Stomach (tissue), 9 donors: ENCODE data around the gene COL11A2. TPM values are rescaled to one million over a fixed set of nuclear protein-coding genes. Genes with fewer than 3 reads are reported as not detected.

Experiments used
- DNase-seq, 2 donors: peaks; one replicate each; pipeline versions ENCODE4 v3.0.0 to v3.0.0-alpha.2; 2013 to 2019
- H3K27ac ChIP-seq, 5 donors: fragments of 200-600 bp in 4 of 5; sonication (generic) in 4 of 5; one replicate each; pipeline ENCODE4 v1.5.1; 2013 to 2019; ENCODE audit warnings: mild to moderate bottlenecking in 1 of 5, moderate library complexity in 1 of 5
- H3K27me3 ChIP-seq, 3 donors: fragments of 200-600 bp; sonication (generic); one replicate each; pipeline ENCODE4 v1.5.1; 2017 to 2019; ENCODE audit warnings: mixed run types in 1 of 3
- H3K36me3 ChIP-seq, 4 donors: fragments of 200-600 bp; sonication (generic); 1 replicate in 3 of 4; 2 replicates in 1 of 4; pipeline ENCODE4 v1.5.1; 2016 to 2019
- H3K4me1 ChIP-seq, 4 donors: fragments of 200-600 bp; sonication (generic); one replicate each; pipeline ENCODE4 v1.5.1; 2016 to 2019
- H3K4me3 ChIP-seq, 4 donors: fragments of 200-600 bp; sonication (generic) in 3 of 4; one replicate each; pipeline ENCODE4 v1.5.1; 2016 to 2019; ENCODE audit warnings: mild to moderate bottlenecking in 1 of 4
- H3K9me3 ChIP-seq, 4 donors: fragments of 200-600 bp; sonication (generic); one replicate each; pipeline ENCODE4 v1.5.1; 2016 to 2019
- EP300 ChIP-seq: sonication (generic); formaldehyde crosslinking; IDR thresholded peaks from one replicate; pipeline ENCODE4 v1.6.1; 2017; ENCODE audit warnings: antibody characterized with exemption
- POLR2A ChIP-seq, 4 donors: fragments of 450-650 bp; IDR thresholded peaks; one replicate each; pipeline ENCODE4 v1.6.1; 2016; ENCODE audit warnings: antibody characterized with exemption in 4 of 4, control low read depth in 2 of 4, mild to moderate bottlenecking in 1 of 4, moderate library complexity in 1 of 4
- POLR2AphosphoS5 ChIP-seq, 3 donors: sonication (generic); formaldehyde crosslinking; IDR thresholded peaks; one replicate each; pipeline ENCODE4 v1.6.1; 2016; ENCODE audit warnings: antibody characterized with exemption in 3 of 3
- WGBS, 5 donors: extraction: QIAGEN DNeasy Blood & Tissue Kit in 3 of 5; methylation state at CpG; one replicate each; pipeline versions ENCODE4 v1.1.5 to v1.1.7; 2013 to 2018; 5-methylcytosine and 5-hydroxymethylcytosine counted together
- intact Hi-C: fragments of 100-400 bp; cut with DNase I; formaldehyde crosslinking; loops from one replicate; pipeline ENCODE4 v1.15.1; 2023; ENCODE audit warnings: low total_unique reads
- polyA plus RNA-seq, 3 donors: library from polyadenylated mRNA; stranded (reverse); fragments of 200-250 nt; gene quantifications; one replicate each; pipeline ENCODE4 v1.2.3, GENCODE V29; 2013
- total RNA-seq, 5 donors: library from RNA; depleted of rRNA; stranded (reverse); fragments of >200 nt; gene quantifications; one replicate each; pipeline versions ENCODE4 v1.1.0 to v1.2.3, GENCODE V29; 2014 to 2016
- TF ChIP-seq, protein P1 (sequence below), 7 experiments: fragments of 450-650 bp in 4 of 7; fragments of 200-600 bp in 3 of 7; sonication (generic) in 3 of 7; IDR thresholded peaks; one replicate each; pipeline ENCODE4 v1.5.1; 2016 to 2019; ENCODE audit warnings: antibody characterized with exemption in 7 of 7, control low read depth in 2 of 7, mild to moderate bottlenecking in 1 of 7
- donor health status: healthy with polysubstance abuse.
- donor health status: Bipolar disorder and iron deficiency.
- donor health status: healthy.

Gene COL11A2
- total and polyA plus RNA-seq, 8 donors: under 0.01 to 1.5 (median 0.87) TPM; not detected in 3

DNA sequence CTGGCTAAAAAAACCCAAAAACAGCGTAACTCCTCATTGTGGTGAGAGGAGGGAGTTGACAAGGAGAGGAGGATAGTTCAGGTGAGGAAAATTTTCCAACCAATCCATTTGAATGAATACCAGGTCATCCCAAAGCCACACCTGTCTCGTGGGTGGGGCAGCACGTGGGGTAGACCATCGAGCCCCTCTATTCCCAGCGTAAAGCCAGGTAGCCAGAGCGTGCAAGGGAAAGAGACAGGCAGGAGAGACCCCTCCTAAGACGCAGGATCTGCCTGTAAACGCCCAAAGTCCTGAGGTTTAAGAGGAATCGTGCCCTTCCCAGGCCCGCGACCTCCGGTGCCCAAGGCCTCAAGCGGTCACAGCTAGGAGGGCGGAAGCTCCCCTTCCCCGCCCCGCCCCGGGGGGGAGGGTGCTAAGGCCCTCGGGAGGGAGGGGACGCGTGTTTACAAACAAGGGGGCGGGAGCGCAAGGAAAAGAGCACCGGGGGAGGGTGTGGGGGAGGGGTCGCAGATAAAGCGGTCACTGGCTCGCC lies 7.5 kb upstream of the COL11A2 start:
- Histone ChIP-seq H3K27me3 (no peaks in the 10 kb centered on the region), H3K9me3 (no peaks in the 10 kb centered on the region), H3K4me1 (peaks cover 50 to 68% (median 66%) of the 10 kb centered on the region in 4 donors), H3K27ac (peak overlapping the region; percentile 94 to 98 (median 97)), H3K36me3 (peaks cover 42 to 57% (median 52%) of the 10 kb centered on the region in 4 donors), H3K4me3 (peak overlapping the region; percentile 77 to 94 (median 86))
- intact Hi-C loops: no loop called here
- 1 to 2% (median 1%) methylated on average over 16 to 26 of the region's 26 CpGs for WGBS, 5 donors
- TF ChIP-seq POLR2AphosphoS5 (IDR thresholded peaks at IDR 0.05) (no peak), EP300 (no peak), POLR2A (IDR thresholded peaks at IDR 0.05) (no peak)
- TF ChIP-seq, protein P1, sequence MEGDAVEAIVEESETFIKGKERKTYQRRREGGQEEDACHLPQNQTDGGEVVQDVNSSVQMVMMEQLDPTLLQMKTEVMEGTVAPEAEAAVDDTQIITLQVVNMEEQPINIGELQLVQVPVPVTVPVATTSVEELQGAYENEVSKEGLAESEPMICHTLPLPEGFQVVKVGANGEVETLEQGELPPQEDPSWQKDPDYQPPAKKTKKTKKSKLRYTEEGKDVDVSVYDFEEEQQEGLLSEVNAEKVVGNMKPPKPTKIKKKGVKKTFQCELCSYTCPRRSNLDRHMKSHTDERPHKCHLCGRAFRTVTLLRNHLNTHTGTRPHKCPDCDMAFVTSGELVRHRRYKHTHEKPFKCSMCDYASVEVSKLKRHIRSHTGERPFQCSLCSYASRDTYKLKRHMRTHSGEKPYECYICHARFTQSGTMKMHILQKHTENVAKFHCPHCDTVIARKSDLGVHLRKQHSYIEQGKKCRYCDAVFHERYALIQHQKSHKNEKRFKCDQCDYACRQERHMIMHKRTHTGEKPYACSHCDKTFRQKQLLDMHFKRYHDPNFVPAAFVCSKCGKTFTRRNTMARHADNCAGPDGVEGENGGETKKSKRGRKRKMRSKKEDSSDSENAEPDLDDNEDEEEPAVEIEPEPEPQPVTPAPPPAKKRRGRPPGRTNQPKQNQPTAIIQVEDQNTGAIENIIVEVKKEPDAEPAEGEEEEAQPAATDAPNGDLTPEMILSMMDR (IDR thresholded peaks at IDR 0.05): no peak
- peak; percentile 75 to 89 for DNase-seq

DNA sequence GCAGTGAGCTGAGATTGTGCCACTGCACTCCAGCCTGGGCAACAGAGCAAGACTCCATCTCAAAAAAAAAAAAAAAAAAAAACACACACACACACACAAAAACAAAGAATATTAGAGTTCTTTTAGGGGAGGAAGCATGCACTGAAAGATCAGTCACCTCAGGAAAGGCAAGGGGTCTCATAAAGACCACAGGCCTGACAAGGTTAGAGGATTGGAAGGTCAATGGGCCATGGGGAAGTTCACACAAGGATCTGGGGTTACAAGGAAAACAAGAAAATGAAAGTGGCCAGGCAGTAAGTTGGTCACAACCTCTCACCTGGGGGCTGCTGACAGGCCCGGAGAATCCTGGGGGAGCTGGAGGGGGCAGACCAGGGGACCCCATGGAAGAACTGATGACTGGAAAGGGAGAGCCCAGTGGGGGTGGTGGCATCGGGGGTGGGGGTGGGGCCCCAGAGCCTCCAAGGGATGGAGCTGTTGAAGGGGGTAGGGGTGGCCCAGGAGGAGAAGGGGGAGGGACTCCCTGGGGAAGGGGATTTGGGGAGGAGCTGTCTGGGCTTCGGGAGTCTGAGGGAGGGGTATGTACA lies 6.7 kb upstream of the COL11A2 start:
- peak overlapping the region; percentile 77 to 94 (median 86) for H3K4me3 ChIP-seq
- H3K27ac ChIP-seq: peak overlapping the region; percentile 9 to 98 (median 97)
- no peaks in the 10 kb centered on the region for H3K27me3 ChIP-seq
- intact Hi-C loops: no loop called here
- peaks cover 44 to 60% (median 58%) of the 10 kb centered on the region in 4 donors for H3K4me1 ChIP-seq
- no peak for DNase-seq
- TF ChIP-seq POLR2A (IDR thresholded peaks at IDR 0.05) (no peak), POLR2AphosphoS5 (IDR thresholded peaks at IDR 0.05) (no peak), EP300 (no peak)
- TF ChIP-seq, protein P1 (IDR thresholded peaks at IDR 0.05): no peak
- H3K9me3 ChIP-seq: no peaks in the 10 kb centered on the region
- 16 to 39% (median 25%) methylated on average over 3 of the region's 3 CpGs for WGBS, 5 donors
- peaks cover 50 to 65% (median 60%) of the 10 kb centered on the region in 4 donors for H3K36me3 ChIP-seq

DNA sequence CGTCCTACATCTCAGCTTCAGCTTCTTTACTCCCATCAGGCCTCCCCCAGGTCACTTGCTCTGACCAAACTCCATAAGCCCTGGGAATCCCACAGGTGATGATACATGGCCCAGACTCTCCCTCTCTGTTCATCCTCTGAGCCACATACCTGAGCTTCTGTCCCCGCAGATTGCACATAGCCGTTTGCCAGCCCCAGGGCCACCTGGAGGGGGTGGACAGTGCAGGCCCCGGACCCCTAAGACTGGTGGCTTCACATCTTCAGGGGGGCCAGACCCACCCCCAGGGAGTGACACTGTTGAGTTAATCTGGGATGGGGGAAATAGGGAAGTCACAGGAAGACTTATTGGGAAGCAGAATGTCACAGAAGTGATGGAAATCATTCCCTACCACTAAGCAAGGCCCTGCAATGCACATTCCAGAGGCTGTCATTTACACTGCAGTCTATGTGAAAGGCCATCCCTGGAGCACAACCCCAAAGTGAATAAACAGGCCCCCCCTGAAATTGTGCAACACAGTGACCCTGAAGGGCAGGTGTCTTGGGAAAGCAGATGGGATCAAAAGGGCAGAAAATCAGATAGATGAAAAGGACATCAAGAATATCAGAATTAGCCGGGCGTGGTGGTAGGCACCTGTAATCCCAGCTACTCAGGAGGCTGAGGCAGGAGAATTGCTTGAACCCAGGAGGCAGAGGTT lies 6.0 kb upstream of the COL11A2 start:
- intact Hi-C loops: no loop called here
- peaks cover 42 to 57% (median 54%) of the 10 kb centered on the region in 4 donors for H3K4me1 ChIP-seq
- 60 to 81% (median 70%) methylated on average over 6 of the region's 6 CpGs for WGBS, 5 donors
- peak overlapping the region; percentile 25 to 45 (median 39) for H3K27ac ChIP-seq
- TF ChIP-seq POLR2A (IDR thresholded peaks at IDR 0.05): no peak
- TF ChIP-seq, protein P1 (IDR thresholded peaks at IDR 0.05): no peak
- TF ChIP-seq POLR2AphosphoS5 (IDR thresholded peaks at IDR 0.05): no peak
- TF ChIP-seq EP300: no peak
- peak overlapping the region in 1 of 4 donors; percentile 91 for H3K4me3 ChIP-seq
- H3K36me3 ChIP-seq: peaks cover 45 to 62% (median 54%) of the 10 kb centered on the region in 4 donors
- peaks cover 0 to 3% (median 0%) of the 10 kb centered on the region in 3 donors for H3K27me3 ChIP-seq
- no peak for DNase-seq
- H3K9me3 ChIP-seq: no peaks in the 10 kb centered on the region

DNA sequence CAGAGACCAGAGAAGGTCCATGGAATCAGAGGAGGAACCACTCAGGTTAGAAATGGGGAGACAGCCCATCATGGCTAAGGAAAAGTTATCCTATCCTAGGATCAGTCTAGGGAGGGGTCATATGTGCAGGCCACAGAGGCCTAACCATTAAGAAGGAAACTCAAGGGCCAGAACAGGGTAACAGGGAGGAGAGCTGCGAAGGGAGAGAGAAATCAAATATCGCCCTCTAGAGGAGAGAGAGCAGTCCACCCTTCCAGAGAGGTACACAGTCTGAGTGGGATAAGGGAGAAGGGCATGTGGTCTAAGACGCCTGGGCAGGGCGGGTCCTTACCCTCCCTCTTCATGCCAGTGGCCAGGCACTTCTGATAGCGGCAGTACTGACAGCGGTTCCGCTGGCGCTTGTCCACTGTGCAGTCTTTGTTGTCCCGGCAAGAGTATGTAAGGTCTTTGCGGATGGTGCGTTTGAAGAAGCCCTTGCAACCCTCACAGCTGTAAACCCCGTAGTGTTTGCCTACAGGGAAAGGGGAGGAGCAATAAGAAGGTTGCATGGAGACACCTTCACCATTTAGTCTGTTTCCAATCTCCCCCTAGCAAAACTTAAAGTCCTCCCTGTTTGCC lies 5.3 kb upstream of the COL11A2 start:
- Histone ChIP-seq H3K36me3 (peaks cover 38 to 54% (median 47%) of the 10 kb centered on the region in 4 donors), H3K9me3 (no peaks in the 10 kb centered on the region), H3K27ac (peak overlapping the region; percentile 25 to 45 (median 39)), H3K4me3 (peak overlapping the region in 1 of 4 donors; percentile 1), H3K4me1 (peaks cover 46 to 57% (median 51%) of the 10 kb centered on the region in 4 donors), H3K27me3 (peaks cover 0 to 10% (median 4%) of the 10 kb centered on the region in 3 donors)
- intact Hi-C loops: no loop called here
- peak; percentile 76 to 85 for DNase-seq
- WGBS, 5 donors: 20 to 28% (median 23%) methylated on average over 12 of the region's 12 CpGs
- TF ChIP-seq POLR2AphosphoS5 (IDR thresholded peaks at IDR 0.05): peak in 1 of 3 donors; percentile 74
- no peak for TF ChIP-seq POLR2A (IDR thresholded peaks at IDR 0.05)
- TF ChIP-seq, protein P1 (IDR thresholded peaks at IDR 0.05): peak in 5 of 7 experiments; percentile 31 to 67 (median 59)
- TF ChIP-seq EP300: no peak
